Trophoblast cell (in vitro differentiated cells and primary cell): ENCODE results near the gene HIBADH.

Experiments
- DNase-seq, 2 donors: peaks; one replicate each; pipeline ENCODE4 v3.0.0-alpha.2; 2016
- H2AFZ ChIP-seq: 2 replicates; pipeline ENCODE4 v1.6.1; 2013; ENCODE audit warnings: low read length, moderate library complexity, mild to moderate bottlenecking; ENCODE audit not compliant: insufficient read depth, poor library complexity
- H2AK5ac ChIP-seq: 2 replicates; pipeline ENCODE4 v1.6.1; 2013; ENCODE audit warnings: mild to moderate bottlenecking, low read length
- H2BK120ac ChIP-seq: 2 replicates; pipeline ENCODE4 v1.6.1; 2013; ENCODE audit warnings: low read length, mild to moderate bottlenecking, moderate library complexity; ENCODE audit not compliant: insufficient read depth, poor library complexity
- H2BK12ac ChIP-seq: 2 replicates; pipeline ENCODE4 v1.6.1; 2013; ENCODE audit warnings: mild to moderate bottlenecking, low read length, moderate library complexity
- H2BK5ac ChIP-seq: 2 replicates; pipeline ENCODE4 v1.6.1; 2013; ENCODE audit warnings: low read length, low read depth, moderate library complexity, mild to moderate bottlenecking; ENCODE audit not compliant: poor library complexity
- H3K14ac ChIP-seq: 2 replicates; pipeline ENCODE4 v1.6.1; 2013; ENCODE audit warnings: mild to moderate bottlenecking, low read length
- H3K18ac ChIP-seq: 2 replicates; pipeline ENCODE4 v1.6.1; 2013; ENCODE audit warnings: mild to moderate bottlenecking, low read length
- H3K23ac ChIP-seq: 2 replicates; pipeline ENCODE4 v1.6.1; 2013; ENCODE audit warnings: low read length
- H3K27ac ChIP-seq: 2 replicates; pipeline ENCODE4 v1.5.1; 2013; ENCODE audit warnings: low read depth, mild to moderate bottlenecking, inconsistent platforms, low read length, moderate library complexity
- H3K27me3 ChIP-seq: 2 replicates; pipeline ENCODE4 v1.6.1; 2013; ENCODE audit warnings: inconsistent platforms, mild to moderate bottlenecking, low read length, moderate library complexity; ENCODE audit not compliant: insufficient read depth
- H3K36me3 ChIP-seq, 2 experiments: 1 replicate in 1 of 2; 2 replicates in 1 of 2; pipeline ENCODE4 v1.6.1; 2013; ENCODE audit warnings: low read length in 2 of 2, mild to moderate bottlenecking in 2 of 2, moderate library complexity in 1 of 2; ENCODE audit not compliant: insufficient read depth in 2 of 2, control insufficient read depth in 1 of 2
- H3K4ac ChIP-seq: 2 replicates; pipeline ENCODE4 v1.6.1; 2013; ENCODE audit warnings: low read depth, mild to moderate bottlenecking, low read length, moderate library complexity
- H3K4me1 ChIP-seq, 2 experiments: 1 replicate in 1 of 2; 2 replicates in 1 of 2; pipeline ENCODE4 v1.6.1; 2013; ENCODE audit warnings: low read length in 2 of 2, mild to moderate bottlenecking in 2 of 2, moderate library complexity in 1 of 2; ENCODE audit not compliant: insufficient read depth in 2 of 2, control insufficient read depth in 1 of 2
- H3K4me2 ChIP-seq: 2 replicates; pipeline ENCODE4 v1.6.1; 2013; ENCODE audit warnings: inconsistent platforms, mild to moderate bottlenecking, low read length, moderate library complexity
- H3K4me3 ChIP-seq: 2 replicates; pipeline ENCODE4 v1.5.1; 2013; ENCODE audit warnings: mild to moderate bottlenecking, low read depth, low read length, inconsistent platforms
- H3K79me1 ChIP-seq: one replicate; pipeline ENCODE4 v1.6.1; 2013; ENCODE audit warnings: low read length
- H3K79me2 ChIP-seq: 2 replicates; pipeline ENCODE4 v1.6.1; 2013; ENCODE audit warnings: low read length, mild to moderate bottlenecking; ENCODE audit not compliant: control insufficient read depth, insufficient read depth, poor library complexity
- H3K9ac ChIP-seq: 2 replicates; pipeline ENCODE4 v1.6.1; 2013; ENCODE audit warnings: mild to moderate bottlenecking, low read length
- H3K9me3 ChIP-seq: 2 replicates; pipeline ENCODE4 v1.6.1; 2013; ENCODE audit warnings: low read depth, mild to moderate bottlenecking, control low read depth, inconsistent platforms, low read length; ENCODE audit not compliant: insufficient read depth
- H4K12ac ChIP-seq: 2 replicates; pipeline ENCODE4 v1.6.1; 2013; ENCODE audit warnings: low read depth, mild to moderate bottlenecking, low read length, moderate library complexity
- H4K8ac ChIP-seq: 2 replicates; pipeline ENCODE4 v1.6.1; 2013; ENCODE audit warnings: low read depth, mild to moderate bottlenecking, low read length, moderate library complexity
- H4K91ac ChIP-seq: one replicate; pipeline ENCODE4 v1.6.1; 2013; ENCODE audit warnings: low read depth, mild to moderate bottlenecking, low read length, moderate library complexity
- WGBS: extraction: QIAGEN DNeasy Blood & Tissue Kit; methylation state at CpG from one replicate; pipeline ENCODE4 v1.1.7; 2013; ENCODE audit warnings: missing lambda C conversion rate; ENCODE audit not compliant: insufficient read length, insufficient coverage; ENCODE audit errors: extremely low coverage; 5-methylcytosine and 5-hydroxymethylcytosine counted together

The HIBADH gene

GRCh38 chr7:27595009-27595408 is 67.7 kb downstream of the HIBADH start:
- Histone ChIP-seq H4K8ac (no peak overlapping the region), H3K36me3 (no peaks in the 10 kb centered on the region), H4K91ac (no peak overlapping the region), H3K27me3 (no peaks in the 10 kb centered on the region), H3K27ac (no peak overlapping the region), H3K4me3 (no peak overlapping the region), H3K4me1 (no peaks in the 10 kb centered on the region), H3K14ac (no peak overlapping the region), H2BK12ac (no peak overlapping the region), H2BK120ac (no peak overlapping the region), H3K18ac (no peak overlapping the region), H3K79me2 (no peaks in the 10 kb centered on the region), H2AFZ (no peak overlapping the region), H2BK5ac (no peak overlapping the region), H3K9me3 (no peaks in the 10 kb centered on the region), H3K4me2 (no peak overlapping the region), H3K23ac (no peak overlapping the region), H3K9ac (no peak overlapping the region), H3K4ac (no peak overlapping the region), H4K12ac (no peak overlapping the region), H2AK5ac (no peak overlapping the region), H3K79me1 (no peaks in the 10 kb centered on the region)
- no peak for DNase-seq
- WGBS = no CpG with 5 or more reads among the region's 5 CpGs

- Histone ChIP-seq H3K14ac (no peak overlapping the region), H3K79me1 (no peaks in the 10 kb centered on the region), H3K36me3 (no peaks in the 10 kb centered on the region), H4K12ac (no peak overlapping the region), H3K27ac (no peak overlapping the region), H2AK5ac (no peak overlapping the region), H4K8ac (no peak overlapping the region), H3K4ac (no peak overlapping the region), H3K4me2 (no peak overlapping the region), H3K27me3 (no peaks in the 10 kb centered on the region), H4K91ac (no peak overlapping the region), H3K4me1 (no peaks in the 10 kb centered on the region), H3K9me3 (no peaks in the 10 kb centered on the region), H3K9ac (no peak overlapping the region), H3K18ac (no peak overlapping the region), H3K23ac (no peak overlapping the region), H3K4me3 (no peak overlapping the region), H2AFZ (no peak overlapping the region), H2BK5ac (no peak overlapping the region), H2BK120ac (no peak overlapping the region), H2BK12ac (no peak overlapping the region), H3K79me2 (no peaks in the 10 kb centered on the region)
- no peak for DNase-seq
- WGBS = no CpG with 5 or more reads among the region's 2 CpGs
These were observed 69.5 kb downstream of the HIBADH start for GRCh38 chr7:27593226-27593625.

GRCh38 chr7:27590416-27590815 is 72.3 kb downstream of the HIBADH start:
- H2AK5ac ChIP-seq = no peak overlapping the region
- H3K9me3 ChIP-seq = no peaks in the 10 kb centered on the region
- H3K4ac ChIP-seq = no peak overlapping the region
- no peak overlapping the region for H4K8ac ChIP-seq
- no peak overlapping the region for H3K4me2 ChIP-seq
- H2AFZ ChIP-seq = no peak overlapping the region
- H3K4me3 ChIP-seq = no peak overlapping the region
- no peak overlapping the region for H4K12ac ChIP-seq
- no peaks in the 10 kb centered on the region for H3K4me1 ChIP-seq
- no peaks in the 10 kb centered on the region for H3K36me3 ChIP-seq
- no peak overlapping the region for H2BK120ac ChIP-seq
- H3K79me1 ChIP-seq = no peaks in the 10 kb centered on the region
- H3K27me3 ChIP-seq = no peaks in the 10 kb centered on the region
- no peak overlapping the region for H4K91ac ChIP-seq
- H3K79me2 ChIP-seq = no peaks in the 10 kb centered on the region
- H2BK12ac ChIP-seq = no peak overlapping the region
- WGBS = no CpG with 5 or more reads among the region's 1 CpG
- no peak overlapping the region for H3K14ac ChIP-seq
- no peak overlapping the region for H3K23ac ChIP-seq
- DNase-seq = no peak
- no peak overlapping the region for H3K9ac ChIP-seq
- no peak overlapping the region for H3K27ac ChIP-seq
- H3K18ac ChIP-seq = no peak overlapping the region
- H2BK5ac ChIP-seq = no peak overlapping the region

GRCh38 chr7:27587429-27587828 is 75.3 kb downstream of the HIBADH start:
- H3K79me1 ChIP-seq = no peaks in the 10 kb centered on the region
- H4K91ac ChIP-seq = no peak overlapping the region
- DNase-seq = no peak
- no peak overlapping the region for H4K12ac ChIP-seq
- H3K4me2 ChIP-seq = no peak overlapping the region
- H3K4me1 ChIP-seq = no peaks in the 10 kb centered on the region
- H2BK12ac ChIP-seq = no peak overlapping the region
- H3K18ac ChIP-seq = no peak overlapping the region
- H3K23ac ChIP-seq = no peak overlapping the region
- no peak overlapping the region for H2BK5ac ChIP-seq
- no peak overlapping the region for H4K8ac ChIP-seq
- H3K79me2 ChIP-seq = no peaks in the 10 kb centered on the region
- no peak overlapping the region for H3K4ac ChIP-seq
- no peak overlapping the region for H3K9ac ChIP-seq
- no peaks in the 10 kb centered on the region for H3K9me3 ChIP-seq
- H3K27me3 ChIP-seq = no peaks in the 10 kb centered on the region
- H3K27ac ChIP-seq = no peak overlapping the region
- H3K36me3 ChIP-seq = no peaks in the 10 kb centered on the region
- H3K14ac ChIP-seq = no peak overlapping the region
- H2AK5ac ChIP-seq = no peak overlapping the region
- no CpG with 5 or more reads among the region's 3 CpGs for WGBS
- H2AFZ ChIP-seq = no peak overlapping the region
- no peak overlapping the region for H2BK120ac ChIP-seq
- no peak overlapping the region for H3K4me3 ChIP-seq
